ENCODE measurements around the gene TSFM.
"Not testable (repeated sequence)": the region's sequence is repeated elsewhere in the genome, so short reads cannot be mapped to it uniquely, and the experiment has no call there.

The TSFM gene

GRCh38 chr12:57817261-57817989, 34.8 kb downstream of the TSFM start:
- DNase-seq: no peak

- not testable (repeated sequence) for DNase-seq
Observed at GRCh38 chr12:57817990-57818331, 35.4 kb downstream of the TSFM start.

- not testable (repeated sequence) for DNase-seq
Observed at GRCh38 chr12:57820119-57820518, 37.5 kb downstream of the TSFM start.

- DNase-seq: not testable (repeated sequence)
Observed at GRCh38 chr12:57821015-57821414, 38.4 kb downstream of the TSFM start.

- no peak for DNase-seq
Observed at GRCh38 chr12:57821474-57822214, 39.1 kb downstream of the TSFM start.

GRCh38 chr12:57822392-57823130, 40.0 kb downstream of the TSFM start:
- DNase-seq: no peak

- DNase-seq: no peak
Observed at GRCh38 chr12:57823131-57823907, 40.7 kb downstream of the TSFM start.

- no peak for DNase-seq
Observed at GRCh38 chr12:57823908-57824640, 41.5 kb downstream of the TSFM start.

- no peak for DNase-seq
Observed at GRCh38 chr12:57825451-57825850, 42.9 kb downstream of the TSFM start.

- DNase-seq: no peak
Observed at GRCh38 chr12:57826400-57826799, 43.8 kb downstream of the TSFM start.

- DNase-seq: no peak
Observed at GRCh38 chr12:57826966-57827365, 44.4 kb downstream of the TSFM start.

GRCh38 chr12:57829025-57829777, 46.6 kb downstream of the TSFM start:
- DNase-seq: no peak

- DNase-seq: no peak
Observed at GRCh38 chr12:57830393-57830792, 47.8 kb downstream of the TSFM start.

- no peak for DNase-seq
Observed at GRCh38 chr12:57832966-57833365, 50.4 kb downstream of the TSFM start.

GRCh38 chr12:57833672-57834071, 51.1 kb downstream of the TSFM start:
- no peak for DNase-seq

- DNase-seq: no peak
Observed at GRCh38 chr12:57834086-57834876, 51.7 kb downstream of the TSFM start.

GRCh38 chr12:57835366-57836288, 53.0 kb downstream of the TSFM start:
- DNase-seq: no peak

GRCh38 chr12:57836442-57837375, 54.1 kb downstream of the TSFM start:
- no peak for DNase-seq
